Keratinocyte (primary cell): Measurements from ENCODE around the gene TNC. TPM values are rescaled to one million over a fixed set of nuclear protein-coding genes. Genes with fewer than 3 reads are reported as not detected.
A peak's percentile ranks its signal among the peaks of the same experiment; 100 is the strongest.

Source experiments
- DNase-seq: peaks from one replicate; pipeline ENCODE4 v3.0.0-alpha.2; 2011; ENCODE audit warnings: low read depth, missing footprints, low spot score
- FAIRE-seq: peaks from 2 replicates; lab custom pipeline; 2011; peaks lifted over from hg19 to GRCh38; lab: Jason Lieb, UNC
- H2AFZ ChIP-seq: 2 replicates; pipeline ENCODE4 v1.6.0; 2012; ENCODE audit warnings: low read length, control low read depth, inconsistent platforms; ENCODE audit not compliant: control insufficient read depth
- H3K27ac ChIP-seq: 2 replicates; pipeline ENCODE4 v1.5.1; 2011; ENCODE audit warnings: low read length; ENCODE audit not compliant: control insufficient read depth, insufficient read depth
- H3K27me3 ChIP-seq: 3 replicates; pipeline ENCODE4 v1.6.0; 2011; ENCODE audit warnings: low read length; ENCODE audit not compliant: control insufficient read depth, insufficient read depth; ENCODE audit errors: extremely low read depth
- H3K36me3 ChIP-seq, 2 experiments: 2 replicates in 1 of 2; 3 replicates in 1 of 2; pipeline ENCODE4 v1.5.1; 2011; ENCODE audit warnings: low read length in 2 of 2, mild to moderate bottlenecking in 1 of 2; ENCODE audit not compliant: control insufficient read depth in 2 of 2, insufficient read depth in 2 of 2; ENCODE audit errors: extremely low read depth in 1 of 2
- H3K4me1 ChIP-seq: 3 replicates; pipeline ENCODE4 v1.5.1; 2011; ENCODE audit warnings: low read length; ENCODE audit not compliant: control insufficient read depth, insufficient read depth; ENCODE audit errors: extremely low read depth
- H3K4me2 ChIP-seq: 3 replicates; pipeline ENCODE4 v1.6.0; 2011; ENCODE audit warnings: low read depth, low read length; ENCODE audit not compliant: control insufficient read depth, insufficient read depth; ENCODE audit errors: extremely low read depth
- H3K4me3 ChIP-seq, 3 experiments: fragments of 200-600 bp in 1 of 3; sonication (generic) in 1 of 3; 2 replicates in 2 of 3; 3 replicates in 1 of 3; pipeline ENCODE4 v1.5.1; 2011 to 2016; ENCODE audit warnings: low read length in 3 of 3, mild to moderate bottlenecking in 3 of 3, control low read depth in 2 of 3, inconsistent platforms in 1 of 3, low read depth in 1 of 3, mixed read lengths in 1 of 3, mixed run types in 1 of 3, moderate library complexity in 1 of 3; ENCODE audit not compliant: control insufficient read depth in 2 of 3, insufficient read depth in 2 of 3; ENCODE audit errors: extremely low read depth in 1 of 3
- H3K79me2 ChIP-seq: 2 replicates; pipeline ENCODE4 v1.6.0; 2012; ENCODE audit warnings: low read length; ENCODE audit not compliant: control insufficient read depth, insufficient read depth
- H3K9ac ChIP-seq: 3 replicates; pipeline ENCODE4 v1.6.0; 2011; ENCODE audit warnings: low read length; ENCODE audit not compliant: control insufficient read depth, insufficient read depth; ENCODE audit errors: extremely low read depth
- H3K9me1 ChIP-seq: 3 replicates; pipeline ENCODE4 v1.6.0; 2011; ENCODE audit warnings: low read length; ENCODE audit not compliant: control insufficient read depth, insufficient read depth; ENCODE audit errors: extremely low read depth
- H3K9me3 ChIP-seq: 2 replicates; pipeline ENCODE4 v1.5.1; 2012; ENCODE audit warnings: low read depth, low read length; ENCODE audit not compliant: control insufficient read depth
- H4K20me1 ChIP-seq: 3 replicates; pipeline ENCODE4 v1.6.0; 2011; ENCODE audit warnings: low read length; ENCODE audit not compliant: control insufficient read depth, insufficient read depth; ENCODE audit errors: extremely low read depth
- CTCF ChIP-seq, 3 experiments: IDR thresholded peaks in 1 of 3; conservative IDR thresholded peaks in 1 of 3; optimal IDR thresholded peaks in 1 of 3; 2 replicates in 2 of 3; 3 replicates in 1 of 3; pipeline versions ENCODE3 to v1.5.1; 2011; ENCODE audit warnings: low read length in 3 of 3, mild to moderate bottlenecking in 3 of 3, moderate library complexity in 2 of 3, control low read depth in 1 of 3, inconsistent platforms in 1 of 3; ENCODE audit not compliant: insufficient read depth in 2 of 3; ENCODE audit errors: extremely low read depth in 1 of 3
- EZH2 ChIP-seq: IDR thresholded peaks from one replicate; pipeline ENCODE4 v1.6.1; 2012; ENCODE audit warnings: inconsistent platforms, mild to moderate bottlenecking, low read length, moderate library complexity
- dilution Hi-C: fragments of 300-500 bp; cut with MboI; formaldehyde crosslinking; loops from one replicate; pipeline ENCODE4 v1.7.0; 2020; ENCODE audit warnings: low sequenced_read_pairs; ENCODE audit not compliant: extremely low pct_ligation_motif_present
- polyA plus RNA-seq, 5 experiments: library from polyadenylated mRNA; depleted of rRNA in 3 of 5; stranded (reverse) in 3 of 5; stranded (forward) in 1 of 5; unstranded in 1 of 5; fragments of >200 nt; gene quantifications; 1 replicate in 1 of 5; 2 replicates in 3 of 5; 3 replicates in 1 of 5; pipeline versions ENCODE4 v1.2.1 to v1.2.3, GENCODE V29; 2011 to 2012; ENCODE audit warnings: missing spikeins in 2 of 5, low read depth in 1 of 5, low replicate concordance in 1 of 5

Gene TNC
- polyA plus RNA-seq, 1 donor (not counting 4 experiments of a cell fraction or from before 2014, with no cell fraction given) = 58.7 TPM

- H3K27me3 ChIP-seq = no peaks in the 10 kb centered on the region
- no peaks in the 10 kb centered on the region for H3K9me1 ChIP-seq
- TF ChIP-seq CTCF (optimal IDR thresholded peaks at IDR 0.05 in 1 of 3, IDR thresholded peaks at IDR 0.05 in 1 of 3, conservative IDR thresholded peaks at IDR 0.05 in 1 of 3; ENCODE audit: extremely low read depth in 1 of 3, insufficient read depth in 2 of 3, low read length in 3 of 3) (no peak), EZH2 (no peak)
- H3K27ac ChIP-seq = peak overlapping the region; percentile 56
- no peak overlapping the region for H3K9ac ChIP-seq
- H4K20me1 ChIP-seq = no peaks in the 10 kb centered on the region
- no peak overlapping the region for H3K4me2 ChIP-seq
- H3K79me2 ChIP-seq = no peaks in the 10 kb centered on the region
- dilution Hi-C loops = no loop called here
- FAIRE-seq (peak; percentile 90), DNase-seq (no peak)
- peaks cover 33% of the 10 kb centered on the region for H3K4me1 ChIP-seq
- H3K4me3 ChIP-seq = no peak overlapping the region
- peaks cover 2% of the 10 kb centered on the region for H3K9me3 ChIP-seq
- no peaks in the 10 kb centered on the region for H3K36me3 ChIP-seq
- no peak overlapping the region for H2AFZ ChIP-seq
These were observed 47.3 kb upstream of the TNC start for GRCh38 chr9:115165233-115165632.

- peak overlapping the region; percentile 6 for H2AFZ ChIP-seq
- H3K9me3 ChIP-seq = peaks cover 2% of the 10 kb centered on the region
- dilution Hi-C loops = no loop called here
- H3K9me1 ChIP-seq = no peaks in the 10 kb centered on the region
- H3K9ac ChIP-seq = no peak overlapping the region
- no peaks in the 10 kb centered on the region for H3K79me2 ChIP-seq
- H3K36me3 ChIP-seq = no peaks in the 10 kb centered on the region
- no peaks in the 10 kb centered on the region for H4K20me1 ChIP-seq
- H3K4me1 ChIP-seq = peaks cover 29% of the 10 kb centered on the region
- H3K4me2 ChIP-seq = no peak overlapping the region
- DNase-seq (no peak), FAIRE-seq (peak; percentile 74)
- peak overlapping the region; percentile 56 for H3K27ac ChIP-seq
- no peaks in the 10 kb centered on the region for H3K27me3 ChIP-seq
- no peak overlapping the region for H3K4me3 ChIP-seq
- TF ChIP-seq EZH2 (no peak), CTCF (optimal IDR thresholded peaks at IDR 0.05 in 1 of 3, IDR thresholded peaks at IDR 0.05 in 1 of 3, conservative IDR thresholded peaks at IDR 0.05 in 1 of 3; ENCODE audit: extremely low read depth in 1 of 3, insufficient read depth in 2 of 3, low read length in 3 of 3) (no peak)
These were observed 46.6 kb upstream of the TNC start for GRCh38 chr9:115164511-115164974.
